K562 (cell line): ENCODE results near the gene UBA1. TPM values are rescaled to one million over a fixed set of nuclear protein-coding genes. Genes with fewer than 3 reads are reported as not detected.

Experiments
- ATAC-seq: fragments of 200-7000 bp; cut with Tn5 transposase; 3 replicates; pipeline ENCODE4 v1.9.1; 2020; ENCODE audit warnings: moderate library complexity
- BruUV-seq: library from RNA; stranded (reverse); fragments of 400-500 nt; replicated peaks from 2 replicates; lab custom pipeline; 2021; lab: Mats Ljungman, UMichigan
- CTCF ChIA-PET: fragments of 300-600 bp; formaldehyde crosslinking; extraction: SDS; loops from one replicate; lab custom pipeline; 2021; ENCODE audit warnings: low intra/inter-chr PET ratio; lab: Yijun Ruan, JAX
- POLR2A ChIA-PET: fragments of 300-600, 350-650 bp; sonication (Branson Sonifier 250); formaldehyde crosslinking; extraction: SDS; loops from one replicate; lab custom pipeline; 2021; ENCODE audit warnings: antibody characterized with exemption, inconsistent platforms; lab: Yijun Ruan, JAX
- DNase-seq, 4 experiments: peaks; one replicate each; pipeline versions ENCODE4 v3.0.0 to v3.0.0-alpha.2; 2011 to 2018; ENCODE audit warnings: low spot score in 3 of 4, mixed read lengths in 3 of 4; ENCODE audit errors: extremely low read depth in 1 of 4
- FAIRE-seq: peaks from 2 replicates; lab custom pipeline; 2011; peaks lifted over from hg19 to GRCh38; lab: Jason Lieb, UNC
- H2AFZ ChIP-seq: 2 replicates; pipeline ENCODE4 v1.6.0; 2011; ENCODE audit warnings: low read depth, low read length, control low read depth, inconsistent platforms
- H3K27ac ChIP-seq: fragments of 200-600 bp; 3 replicates; pipeline ENCODE4 v1.8.0; 2011; ENCODE audit warnings: low read depth, mild to moderate bottlenecking, control low read depth, inconsistent platforms, low read length, moderate library complexity, mixed read lengths; ENCODE audit errors: extremely low read depth
- H3K27me3 ChIP-seq, 2 experiments: fragments of 300-600 bp in 1 of 2; 2 replicates in 1 of 2; 3 replicates in 1 of 2; pipeline versions ENCODE4 v1.6.0 to v1.8.0; 2011; ENCODE audit warnings: inconsistent platforms in 2 of 2, low read length in 2 of 2, mild to moderate bottlenecking in 1 of 2, mixed read lengths in 1 of 2, moderate library complexity in 1 of 2; ENCODE audit not compliant: control insufficient read depth in 2 of 2, insufficient read depth in 2 of 2
- H3K36me3 ChIP-seq: fragments of 300-600 bp; 3 replicates; pipeline ENCODE4 v1.8.0; 2011; ENCODE audit warnings: mild to moderate bottlenecking, low read length, inconsistent platforms; ENCODE audit not compliant: control insufficient read depth, insufficient read depth
- H3K4me1 ChIP-seq, 2 experiments: fragments of 200-600 bp in 1 of 2; replicated peaks in 1 of 2; 2 replicates in 1 of 2; 3 replicates in 1 of 2; pipeline versions ENCODE4 v1.5.1 to v1.8.0; 2011; ENCODE audit warnings: inconsistent platforms in 2 of 2, low read length in 2 of 2, mild to moderate bottlenecking in 1 of 2, mixed read lengths in 1 of 2, moderate library complexity in 1 of 2; ENCODE audit not compliant: control insufficient read depth in 2 of 2, insufficient read depth in 2 of 2
- H3K4me2 ChIP-seq: 2 replicates; pipeline ENCODE4 v1.6.1; 2011; ENCODE audit warnings: low read length, control low read depth, inconsistent platforms, mixed read lengths; ENCODE audit not compliant: insufficient read depth
- H3K4me3 ChIP-seq: fragments of 200-600 bp; sonication (generic), shearing (Covaris generic); 2 replicates; pipeline ENCODE4 v1.5.1; 2016; ENCODE audit warnings: control low read depth, inconsistent platforms
- H3K79me2 ChIP-seq: fragments of 200-600 bp; 3 replicates; pipeline ENCODE4 v1.8.0; 2011; ENCODE audit warnings: low read length, inconsistent platforms; ENCODE audit not compliant: control insufficient read depth, insufficient read depth
- H3K9ac ChIP-seq, 2 experiments: 2 replicates each; pipeline versions ENCODE4 v1.6.0 to v1.6.1; 2011; ENCODE audit warnings: low read depth in 2 of 2, low read length in 2 of 2, control low read depth in 1 of 2, inconsistent platforms in 1 of 2, mild to moderate bottlenecking in 1 of 2, mixed read lengths in 1 of 2; ENCODE audit not compliant: insufficient read depth in 1 of 2
- H3K9me1 ChIP-seq: one replicate; pipeline ENCODE4 v1.6.0; 2011; ENCODE audit warnings: inconsistent platforms, mild to moderate bottlenecking, low read length, moderate library complexity; ENCODE audit not compliant: control insufficient read depth, insufficient read depth
- H3K9me3 ChIP-seq: replicated peaks from 2 replicates; pipeline ENCODE4 v1.5.1; 2011; ENCODE audit warnings: low read depth, low read length, inconsistent platforms; ENCODE audit not compliant: control insufficient read depth, insufficient read depth
- H4K20me1 ChIP-seq: replicated peaks from 2 replicates; pipeline ENCODE4 v1.6.1; 2011; ENCODE audit warnings: low read length, inconsistent platforms, mixed read lengths; ENCODE audit not compliant: control insufficient read depth, insufficient read depth
- CEBPZ ChIP-seq: fragments of 150-350 bp; IDR thresholded peaks from 2 replicates; pipeline ENCODE4 v1.6.1; 2014; ENCODE audit warnings: low read depth, mild to moderate bottlenecking, low read length, borderline replicate concordance
- CTCF ChIP-seq, 3 experiments: IDR thresholded peaks in 2 of 3; conservative IDR thresholded peaks in 1 of 3; 2 replicates each; pipeline ENCODE4 v1.5.1; 2011 to 2012; ENCODE audit warnings: low read length in 3 of 3, mild to moderate bottlenecking in 3 of 3, control low read depth in 2 of 3, improper control_type of control experiment in 1 of 3, inconsistent platforms in 1 of 3, low read depth in 1 of 3, mixed read lengths in 1 of 3, moderate library complexity in 1 of 3; ENCODE audit not compliant: insufficient read depth in 2 of 3
- JUND ChIP-seq, 2 experiments: IDR thresholded peaks; 2 replicates in 1 of 2; 3 replicates in 1 of 2; pipeline ENCODE4 v1.6.1; 2011; ENCODE audit warnings: borderline replicate concordance in 2 of 2, low read depth in 2 of 2, low read length in 2 of 2, improper control_type of control experiment in 1 of 2, missing biosample characterization in 1 of 2, missing genetic modification characterization in 1 of 2, missing genetic modification reagents in 1 of 2
- KLF10 ChIP-seq: fragments of 250-450 bp; sonication (Bioruptor Pico); IDR thresholded peaks from 2 replicates; pipeline ENCODE4 v1.6.1; 2021; ENCODE audit warnings: matching md5 sums
- MTA3 ChIP-seq: fragments of 450-650 bp; formaldehyde crosslinking; IDR thresholded peaks from 2 replicates; pipeline ENCODE4 v1.6.1; 2017; ENCODE audit warnings: mild to moderate bottlenecking, borderline replicate concordance
- NCOA6 ChIP-seq: fragments of 450-650 bp; IDR thresholded peaks from 2 replicates; pipeline ENCODE4 v1.6.1; 2017; ENCODE audit warnings: mild to moderate bottlenecking
- NFYB ChIP-seq: IDR thresholded peaks from 2 replicates; pipeline ENCODE4 v1.6.1; 2011; ENCODE audit warnings: mild to moderate bottlenecking, moderate library complexity; ENCODE audit not compliant: insufficient read length; ENCODE audit errors: extremely low read depth
- POLR2G ChIP-seq: fragments of 200-400 bp; formaldehyde crosslinking; IDR thresholded peaks from 2 replicates; pipeline ENCODE4 v1.6.1; 2017; ENCODE audit warnings: low read depth, mild to moderate bottlenecking, antibody characterized with exemption, low read length, moderate library complexity
- RBM25 ChIP-seq: fragments of 200-400 bp; formaldehyde crosslinking; IDR thresholded peaks from 2 replicates; pipeline ENCODE4 v1.6.1; 2018; ENCODE audit warnings: low read length, low read depth, moderate library complexity; ENCODE audit not compliant: severe bottlenecking
- ZNF146 ChIP-seq: IDR thresholded peaks from one replicate; pipeline ENCODE4 v1.6.1; 2018; ENCODE audit warnings: missing compliant biosample characterization; ENCODE audit not compliant: unreplicated experiment
- WGBS: fragments of 100-300 bp; shearing (Covaris generic); methylation state at CpG from one replicate; pipeline ENCODE4 v1.1.6; 2016; ENCODE audit warnings: low coverage, mixed read lengths; ENCODE audit not compliant: insufficient coverage; ENCODE audit errors: missing lambda C conversion rate; 5-methylcytosine and 5-hydroxymethylcytosine counted together
- in situ Hi-C: fragments of 300-500 bp; cut with MboI; formaldehyde crosslinking; loops from 4 replicates; pipeline ENCODE4 v1.15.0; 2018; ENCODE audit warnings: inconsistent platforms, mixed read lengths
- intact Hi-C: fragments of 100-400 bp; cut with micrococcal nuclease; formaldehyde crosslinking; loops from 2 replicates; pipeline ENCODE4 v1.14.2; 2022
- polyA plus RNA-seq, 8 experiments: library from polyadenylated mRNA; depleted of rRNA in 4 of 8; stranded (reverse) in 5 of 8; unstranded in 3 of 8; fragments of >200 nt; fragmentation: Nextera tagmentation in 2 of 8; fragmentation: Illumina TruSeq in 1 of 8; extraction: Ambion mirVana in 2 of 8; extraction: Trizol in 1 of 8; gene quantifications; 2 replicates each; pipeline versions ENCODE4 v1.2.1 to v1.2.3, GENCODE V29; 2011 to 2014; ENCODE audit warnings: inconsistent platforms in 1 of 8, missing spikeins in 1 of 8
- total RNA-seq, 7 experiments: library from RNA; depleted of rRNA in 6 of 7; stranded (reverse); fragments of >200 nt in 6 of 7; fragmentation: Illumina TruSeq in 2 of 7; extraction: Trizol in 2 of 7; gene quantifications; 2 replicates each; pipeline versions ENCODE4 v1.2.1 to v1.2.3, GENCODE V29; 2011 to 2021; ENCODE audit warnings: low replicate concordance in 1 of 7
- TF ChIP-seq, protein P1 (sequence below): sonication (generic); formaldehyde crosslinking; IDR thresholded peaks from 2 replicates; pipeline ENCODE4 v1.8.1; 2023; ENCODE audit warnings: mild to moderate bottlenecking, missing genetic modification reagents

Gene UBA1
- total and polyA plus RNA-seq, 9 of the 15 experiments (the other 6 are each of a cell fraction or from before 2014, with no cell fraction given): 32.0 to 174 (median 93.6) TPM

GRCh38 chrX:47158131-47158530 is 35.5 kb upstream of the UBA1 start (continued):
- TF ChIP-seq CTCF (IDR thresholded peaks at IDR 0.05 in 2 of 3, conservative IDR thresholded peaks at IDR 0.05 in 1 of 3; ENCODE audit: insufficient read depth in 2 of 3, low read depth in 1 of 3, low read length in 3 of 3) (0 out of 6 replicates have a peak, but pooled peaks of 1 of the 3 experiments have one; percentile 18), NCOA6 (no peak), POLR2G (peak; percentile 40; the same call in 1 of the 2 replicates)
- TF ChIP-seq, protein P1, sequence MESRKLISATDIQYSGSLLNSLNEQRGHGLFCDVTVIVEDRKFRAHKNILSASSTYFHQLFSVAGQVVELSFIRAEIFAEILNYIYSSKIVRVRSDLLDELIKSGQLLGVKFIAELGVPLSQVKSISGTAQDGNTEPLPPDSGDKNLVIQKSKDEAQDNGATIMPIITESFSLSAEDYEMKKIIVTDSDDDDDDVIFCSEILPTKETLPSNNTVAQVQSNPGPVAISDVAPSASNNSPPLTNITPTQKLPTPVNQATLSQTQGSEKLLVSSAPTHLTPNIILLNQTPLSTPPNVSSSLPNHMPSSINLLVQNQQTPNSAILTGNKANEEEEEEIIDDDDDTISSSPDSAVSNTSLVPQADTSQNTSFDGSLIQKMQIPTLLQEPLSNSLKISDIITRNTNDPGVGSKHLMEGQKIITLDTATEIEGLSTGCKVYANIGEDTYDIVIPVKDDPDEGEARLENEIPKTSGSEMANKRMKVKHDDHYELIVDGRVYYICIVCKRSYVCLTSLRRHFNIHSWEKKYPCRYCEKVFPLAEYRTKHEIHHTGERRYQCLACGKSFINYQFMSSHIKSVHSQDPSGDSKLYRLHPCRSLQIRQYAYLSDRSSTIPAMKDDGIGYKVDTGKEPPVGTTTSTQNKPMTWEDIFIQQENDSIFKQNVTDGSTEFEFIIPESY (CRISPR knock-in tag): peak; percentile 88

DNA sequence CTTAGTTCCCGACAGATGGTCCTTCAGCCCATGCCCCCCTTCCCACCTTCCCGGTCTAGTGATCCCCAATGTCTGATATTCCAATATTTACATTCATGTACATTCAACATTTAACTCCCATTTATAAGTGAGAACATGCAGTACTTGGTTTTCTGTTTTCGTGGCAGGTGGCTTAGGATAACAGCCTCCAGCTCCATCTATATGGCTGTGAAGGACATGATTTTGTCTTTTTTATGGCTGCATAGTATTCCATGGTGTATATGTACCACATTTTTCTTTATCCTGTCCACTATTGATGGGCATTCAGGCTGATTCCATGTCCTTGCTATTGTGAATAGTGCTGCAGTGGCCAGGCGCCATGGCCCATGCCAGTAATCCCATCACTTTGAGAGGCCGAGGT is 34.8 kb upstream of the UBA1 start:
- H3K4me3 ChIP-seq: no peak overlapping the region
- FAIRE-seq (no peak), ATAC-seq (no peak), DNase-seq (no peak)
- TF ChIP-seq ZNF146 (CRISPR knock-in tag): peak; percentile 71
- TF ChIP-seq RBM25: peak; percentile 60
- no peak for TF ChIP-seq MTA3
- no peak for TF ChIP-seq JUND (IDR thresholded peaks at IDR 0.05; ENCODE audit: borderline replicate concordance, low read depth, low read length)
- TF ChIP-seq JUND (tag; IDR thresholded peaks at IDR 0.05; ENCODE audit: borderline replicate concordance, low read depth, low read length): no peak
- no peak for TF ChIP-seq KLF10 (CRISPR knock-in tag)
- no peak for TF ChIP-seq CEBPZ
- TF ChIP-seq NFYB: no peak
- intact Hi-C loops: no loop called here
- H4K20me1 ChIP-seq: no peaks in the 10 kb centered on the region
- 100% methylated on average over 5 of the region's 5 CpGs for WGBS
- no peaks in the 10 kb centered on the region for H3K9me1 ChIP-seq
- in situ Hi-C loops: no loop called here
- CTCF ChIA-PET: no interaction called here
- no peak overlapping the region for H3K4me2 ChIP-seq
- H2AFZ ChIP-seq: no peak overlapping the region
- H3K9ac ChIP-seq: no peak overlapping the region
- POLR2A ChIA-PET: interaction anchor here (3.4 kb wide), 1 partner anchor 14 kb away, joined by 13 read pairs; the partner anchor contains the start of genes NDUFB11 and RBM10
- H3K27ac ChIP-seq: no peak overlapping the region
- no peaks in the 10 kb centered on the region for H3K9me3 ChIP-seq
- H3K36me3 ChIP-seq: peaks cover 43% of the 10 kb centered on the region
- BruUV-seq: no TSS peak
- no peaks in the 10 kb centered on the region for H3K27me3 ChIP-seq
- H3K4me1 ChIP-seq: peaks cover 0 to 5% of the 10 kb centered on the region in 2 experiments; a peak in 2 of 5 replicates
- peaks cover 61% of the 10 kb centered on the region for H3K79me2 ChIP-seq
